Stomach (tissue), 4 donors: ENCODE measurements around the gene ARID2.

Source experiments
- CTCF ChIP-seq, 7 experiments: fragments of 450-650 bp in 4 of 7; fragments of 200-600 bp in 3 of 7; sonication (generic) in 3 of 7; IDR thresholded peaks; one replicate each; pipeline ENCODE4 v1.5.1; 2016 to 2019; ENCODE audit warnings: antibody characterized with exemption in 7 of 7, control low read depth in 2 of 7, mild to moderate bottlenecking in 1 of 7
- EP300 ChIP-seq: sonication (generic); formaldehyde crosslinking; IDR thresholded peaks from one replicate; pipeline ENCODE4 v1.6.1; 2017; ENCODE audit warnings: antibody characterized with exemption
- POLR2A ChIP-seq, 4 donors: fragments of 450-650 bp; IDR thresholded peaks; one replicate each; pipeline ENCODE4 v1.6.1; 2016; ENCODE audit warnings: antibody characterized with exemption in 4 of 4, control low read depth in 2 of 4, mild to moderate bottlenecking in 1 of 4, moderate library complexity in 1 of 4
- POLR2AphosphoS5 ChIP-seq, 3 donors: sonication (generic); formaldehyde crosslinking; IDR thresholded peaks; one replicate each; pipeline ENCODE4 v1.6.1; 2016; ENCODE audit warnings: antibody characterized with exemption in 3 of 3

GRCh38 chr12:45789025-45789424, 59.5 kb downstream of the ARID2 start:
- no peak for TF ChIP-seq CTCF (IDR thresholded peaks at IDR 0.05)
- TF ChIP-seq POLR2AphosphoS5 (IDR thresholded peaks at IDR 0.05): no peak
- no peak for TF ChIP-seq POLR2A (IDR thresholded peaks at IDR 0.05)
- no peak for TF ChIP-seq EP300
